Activated CD8-positive, alpha-beta memory T cell treated with anti-CD3 and anti-CD28 coated beads, Interleukin-2, amount 10 ng/mL, durations not matched to agents 7 days and 5 days (primary cell): ENCODE data around the gene KLHDC3. TPM values are rescaled to one million over a fixed set of nuclear protein-coding genes. Genes with fewer than 3 reads are reported as not detected.

Source experiments
- ATAC-seq: fragments of 150-1000 bp; cut with Tn5 transposase; one replicate; pipeline ENCODE4 v1.10.0; 2021; ENCODE audit warnings: moderate library complexity
- CTCF ChIA-PET: fragments of 350-600 bp; sonication (Branson Sonifier 250); formaldehyde crosslinking; loops from one replicate; lab custom pipeline; 2021; ENCODE audit warnings: antibody characterized with exemption; lab: Charles Lee
- DNase-seq: peaks from one replicate; pipeline ENCODE4 v3.0.0-alpha.2; 2020
- H3K27ac Mint-ChIP-seq: one replicate; pipeline ENCODE4 v1.8.0; 2021; ENCODE audit warnings: mild to moderate bottlenecking, mixed read lengths
- H3K27me3 Mint-ChIP-seq: one replicate; pipeline ENCODE4 v1.8.0; 2021; ENCODE audit warnings: mixed read lengths
- H3K36me3 Mint-ChIP-seq: one replicate; pipeline ENCODE4 v1.8.0; 2021; ENCODE audit warnings: mild to moderate bottlenecking, mixed read lengths
- H3K4me1 Mint-ChIP-seq: one replicate; pipeline ENCODE4 v1.8.0; 2021; ENCODE audit warnings: mixed read lengths
- H3K4me3 Mint-ChIP-seq: one replicate; pipeline ENCODE4 v1.8.0; 2021; ENCODE audit warnings: mild to moderate bottlenecking, moderate library complexity, mixed read lengths
- H3K9me3 Mint-ChIP-seq: one replicate; pipeline ENCODE4 v1.8.0; 2022; ENCODE audit warnings: low read depth, mixed read lengths
- total RNA-seq, 2 experiments: library from RNA; stranded (reverse); gene quantifications; one replicate each; pipeline ENCODE4 v1.2.3, GENCODE V29; 2021

The KLHDC3 gene
- total RNA-seq, 2 experiments from 2014 or later, result 62.6 to 75.1 TPM

DNA sequence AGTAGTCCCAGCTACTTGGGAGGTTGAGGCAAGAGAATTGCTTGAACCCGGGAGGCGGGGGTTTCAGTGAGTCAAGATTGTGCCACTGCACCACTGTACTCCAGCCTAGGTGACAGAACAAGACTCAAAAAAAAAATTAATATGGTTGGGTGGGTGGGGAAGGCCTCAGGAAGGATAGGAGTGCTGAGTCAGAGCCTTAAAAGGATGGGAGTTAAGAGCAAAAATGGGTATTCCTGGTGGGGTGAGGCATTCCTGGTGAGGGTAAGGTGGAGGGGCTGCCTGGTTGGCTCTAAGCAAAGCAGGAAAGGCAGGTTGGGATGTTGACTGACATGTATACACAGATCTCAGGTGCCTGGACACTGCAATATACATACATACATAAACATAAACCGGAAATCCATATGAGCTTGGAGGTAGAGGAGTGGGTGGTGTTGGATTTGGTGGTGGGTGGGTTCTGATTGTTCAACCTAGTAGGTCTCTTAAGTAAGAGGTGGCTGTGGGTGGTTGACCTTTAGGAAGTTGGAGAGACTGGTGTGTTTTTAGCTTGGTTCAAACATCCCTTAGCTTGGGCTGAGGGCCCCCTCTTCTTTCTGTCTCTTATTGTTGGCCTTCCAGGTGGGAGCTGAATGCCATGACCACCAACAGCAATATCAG lies 6.1 kb downstream of the KLHDC3 start:
- Mint-ChIP-seq H3K27ac (no peak overlapping the region), H3K27me3 (no peaks in the 10 kb centered on the region), H3K4me3 (no peak overlapping the region), H3K36me3 (peaks cover 24% of the 10 kb centered on the region), H3K4me1 (peaks cover 38% of the 10 kb centered on the region), H3K9me3 (no peaks in the 10 kb centered on the region)
- DNase-seq (no peak), ATAC-seq (no peak)
- CTCF ChIA-PET, result interaction anchor here (1.3 to 3.0 kb wide), 4 partner anchors 10 to 124 kb away, joined by 3 to 12 read pairs (median 6); partner anchors contain the start of gene CUL7

DNA sequence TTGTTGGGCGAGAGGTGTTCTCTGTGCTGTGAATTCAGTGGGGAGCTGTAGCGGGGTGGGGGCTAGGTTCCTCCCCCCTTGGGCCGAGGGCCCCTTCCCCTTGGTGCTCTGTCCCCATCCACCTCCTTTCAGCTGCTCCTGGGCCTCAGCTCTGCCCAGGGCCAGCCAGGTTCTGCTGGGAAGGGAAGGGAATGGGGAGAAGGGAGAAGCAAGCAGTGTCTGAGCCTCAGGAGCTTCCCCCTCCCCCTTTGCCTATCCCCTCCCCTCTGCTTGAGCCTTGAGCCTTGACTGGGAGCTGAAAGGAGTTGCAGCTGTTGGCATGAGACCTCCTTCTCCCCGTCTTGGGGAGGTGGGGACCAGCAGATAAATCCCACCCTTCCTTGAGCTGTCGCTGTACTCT lies 6.8 kb downstream of the KLHDC3 start:
- H3K27ac Mint-ChIP-seq, result peak overlapping the region; percentile 77
- peaks cover 36% of the 10 kb centered on the region for H3K4me1 Mint-ChIP-seq
- CTCF ChIA-PET, result interaction anchor here (1.2 to 3.0 kb wide), 5 partner anchors 11 to 123 kb away, joined by 3 to 12 read pairs (median 6); partner anchors contain the start of gene CUL7
- no peak for ATAC-seq
- no peaks in the 10 kb centered on the region for H3K9me3 Mint-ChIP-seq
- DNase-seq, result no peak
- H3K27me3 Mint-ChIP-seq, result no peaks in the 10 kb centered on the region
- H3K36me3 Mint-ChIP-seq, result peaks cover 26% of the 10 kb centered on the region
- peak overlapping the region; percentile 97 for H3K4me3 Mint-ChIP-seq

- Mint-ChIP-seq H3K4me1 (peaks cover 33% of the 10 kb centered on the region), H3K36me3 (peaks cover 31% of the 10 kb centered on the region)
- peak; percentile 90 for ATAC-seq
These were observed 7.4 kb downstream of the KLHDC3 start, which contains the start of gene RRP36 for GRCh38 chr6:43021270-43022047. TSS of gene RRP36 (plus strand) at chr6:43021623. CDS start at chr6:43021655, 32 bp downstream.

DNA sequence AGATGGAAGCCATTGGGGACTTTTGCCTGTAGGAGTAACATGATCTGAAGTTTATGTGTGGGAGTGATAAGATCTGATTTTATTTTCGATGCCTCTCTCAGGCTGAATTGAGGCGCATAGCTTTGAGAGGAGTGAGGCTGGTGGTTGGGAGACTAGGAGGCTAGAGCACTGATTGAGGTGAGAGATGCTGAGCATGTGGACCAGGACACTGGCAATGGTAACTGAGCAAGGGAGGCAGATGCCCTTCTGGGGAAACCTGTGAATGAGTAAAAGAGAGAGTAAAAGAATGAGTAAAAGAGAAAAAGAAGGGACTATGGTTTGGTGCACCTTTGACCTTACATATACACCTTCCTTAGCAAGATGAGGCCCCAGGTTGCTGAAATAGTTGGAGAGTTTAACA lies 10.4 kb downstream of the KLHDC3 start:
- Mint-ChIP-seq H3K27ac (peak overlapping the region; percentile 35), H3K4me1 (peaks cover 26% of the 10 kb centered on the region), H3K36me3 (peaks cover 45% of the 10 kb centered on the region), H3K27me3 (no peaks in the 10 kb centered on the region), H3K9me3 (no peaks in the 10 kb centered on the region), H3K4me3 (no peak overlapping the region)
- no peak for DNase-seq
- no peak for ATAC-seq
- CTCF ChIA-PET, result interaction anchor here (1.1 to 1.2 kb wide), 2 partner anchors 35 to 40 kb away, joined by 3 to 4 read pairs; partner anchors contain the start of genes KLC4, MRPL2 and PPP2R5D

More at GRCh38 chr6:43021270-43022047, 7.4 kb downstream of the KLHDC3 start, which contains the start of gene RRP36:
- H3K9me3 Mint-ChIP-seq, result no peaks in the 10 kb centered on the region
- H3K4me3 Mint-ChIP-seq, result peak within 1 kb of the TSS; percentile 97
- CTCF ChIA-PET, result interaction anchor here (1.2 to 3.0 kb wide), 6 partner anchors 11 to 122 kb away, joined by 3 to 12 read pairs (median 5); partner anchors contain the start of gene CUL7
- DNase-seq, result peak; percentile 70
- no peaks in the 10 kb centered on the region for H3K27me3 Mint-ChIP-seq
- H3K27ac Mint-ChIP-seq, result peak within 1 kb of the TSS; percentile 91

- Mint-ChIP-seq H3K27ac (no peak overlapping the region), H3K27me3 (no peaks in the 10 kb centered on the region), H3K4me1 (peaks cover 20% of the 10 kb centered on the region), H3K9me3 (no peaks in the 10 kb centered on the region), H3K4me3 (no peak overlapping the region), H3K36me3 (peaks cover 49% of the 10 kb centered on the region)
- ATAC-seq, result no peak
- no peak for DNase-seq
- CTCF ChIA-PET, result interaction anchor here (1.4 kb wide), 1 partner anchor 117 kb away, joined by 3 read pairs; no protein-coding TSS in a partner anchor
These were observed 12.3 kb downstream of the KLHDC3 start for GRCh38 chr6:43026365-43026764.

- Mint-ChIP-seq H3K9me3 (no peaks in the 10 kb centered on the region), H3K4me1 (peaks cover 12% of the 10 kb centered on the region), H3K4me3 (no peak overlapping the region), H3K27me3 (no peaks in the 10 kb centered on the region), H3K36me3 (peaks cover 59% of the 10 kb centered on the region), H3K27ac (no peak overlapping the region)
- CTCF ChIA-PET, result interaction anchor here (1.2 to 1.4 kb wide), 2 partner anchors 20 to 114 kb away, joined by 3 to 4 read pairs; no protein-coding TSS in a partner anchor
- DNase-seq (no peak), ATAC-seq (no peak)
These were observed 15.1 kb downstream of the KLHDC3 start for GRCh38 chr6:43029120-43029519.

DNA sequence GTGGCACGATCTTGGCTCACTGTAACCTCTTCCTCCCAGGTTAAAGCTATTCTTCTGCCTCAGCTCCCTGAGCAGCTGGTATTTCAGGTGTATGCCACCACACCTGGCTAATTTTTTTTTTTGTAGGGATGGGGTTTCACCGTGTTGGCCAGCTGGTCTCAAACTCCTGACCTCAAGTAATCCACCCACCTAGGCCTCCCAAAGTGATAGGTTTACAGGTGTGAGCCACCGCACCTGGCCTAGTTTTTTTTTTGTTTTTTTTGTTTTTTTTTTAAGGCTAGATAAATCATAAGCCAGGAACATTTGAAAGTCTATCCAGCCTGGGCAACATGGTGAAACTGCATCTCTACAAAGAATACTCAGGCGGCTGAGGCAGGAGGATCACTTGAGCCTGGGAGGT lies 18.3 kb downstream of the KLHDC3 start:
- Mint-ChIP-seq H3K4me1 (peaks cover 5% of the 10 kb centered on the region), H3K4me3 (no peak overlapping the region), H3K9me3 (no peaks in the 10 kb centered on the region), H3K36me3 (peaks cover 42% of the 10 kb centered on the region), H3K27me3 (no peaks in the 10 kb centered on the region), H3K27ac (no peak overlapping the region)
- CTCF ChIA-PET, result no interaction called here
- DNase-seq (no peak), ATAC-seq (no peak)

DNA sequence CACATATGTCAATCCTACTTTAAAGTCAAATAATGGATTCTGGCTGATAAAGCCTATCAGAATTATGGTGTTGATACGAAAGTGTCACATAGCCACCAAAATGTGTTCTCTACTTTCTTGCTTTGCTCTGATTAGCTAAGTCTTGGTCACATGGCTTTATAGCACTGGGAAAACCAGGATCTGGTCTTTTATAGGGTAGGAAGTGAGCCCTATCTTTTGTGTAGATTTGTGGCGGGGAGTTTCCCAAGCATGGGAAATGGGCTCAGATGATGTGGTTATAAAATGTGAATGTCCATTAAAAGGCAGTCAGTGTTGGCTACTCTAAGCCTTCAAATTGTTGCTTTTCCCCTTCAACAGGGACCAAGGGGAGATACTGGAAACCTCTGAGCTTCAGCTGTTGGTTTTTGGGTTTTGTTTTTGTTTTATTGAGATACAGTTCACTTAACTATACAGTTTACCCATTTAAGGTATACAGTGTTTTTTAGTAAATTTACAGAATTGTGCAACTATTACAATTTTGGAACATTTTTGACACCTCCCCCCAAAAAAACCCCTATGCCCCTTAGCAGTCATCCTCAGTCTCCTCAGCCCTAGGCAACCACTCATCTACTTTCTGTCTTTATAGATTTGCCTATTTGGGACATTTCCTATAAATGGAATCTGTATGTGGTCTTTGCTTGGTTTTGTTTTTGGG lies 19.6 kb downstream of the KLHDC3 start:
- no peak for DNase-seq
- Mint-ChIP-seq H3K27me3 (no peaks in the 10 kb centered on the region), H3K9me3 (no peaks in the 10 kb centered on the region), H3K27ac (peak overlapping the region; percentile 11), H3K4me1 (peaks cover 3% of the 10 kb centered on the region), H3K4me3 (no peak overlapping the region), H3K36me3 (peaks cover 35% of the 10 kb centered on the region)
- CTCF ChIA-PET, result no interaction called here
- ATAC-seq, result no peak

GRCh38 chr6:43034190-43034525 lies 20.1 kb downstream of the KLHDC3 start:
- H3K4me3 Mint-ChIP-seq, result no peak overlapping the region
- CTCF ChIA-PET, result no interaction called here
- no peak for DNase-seq
- H3K4me1 Mint-ChIP-seq, result peaks cover 3% of the 10 kb centered on the region
- H3K36me3 Mint-ChIP-seq, result peaks cover 31% of the 10 kb centered on the region
- no peaks in the 10 kb centered on the region for H3K9me3 Mint-ChIP-seq
- no peaks in the 10 kb centered on the region for H3K27me3 Mint-ChIP-seq
- ATAC-seq, result no peak
- peak overlapping the region; percentile 11 for H3K27ac Mint-ChIP-seq

DNA sequence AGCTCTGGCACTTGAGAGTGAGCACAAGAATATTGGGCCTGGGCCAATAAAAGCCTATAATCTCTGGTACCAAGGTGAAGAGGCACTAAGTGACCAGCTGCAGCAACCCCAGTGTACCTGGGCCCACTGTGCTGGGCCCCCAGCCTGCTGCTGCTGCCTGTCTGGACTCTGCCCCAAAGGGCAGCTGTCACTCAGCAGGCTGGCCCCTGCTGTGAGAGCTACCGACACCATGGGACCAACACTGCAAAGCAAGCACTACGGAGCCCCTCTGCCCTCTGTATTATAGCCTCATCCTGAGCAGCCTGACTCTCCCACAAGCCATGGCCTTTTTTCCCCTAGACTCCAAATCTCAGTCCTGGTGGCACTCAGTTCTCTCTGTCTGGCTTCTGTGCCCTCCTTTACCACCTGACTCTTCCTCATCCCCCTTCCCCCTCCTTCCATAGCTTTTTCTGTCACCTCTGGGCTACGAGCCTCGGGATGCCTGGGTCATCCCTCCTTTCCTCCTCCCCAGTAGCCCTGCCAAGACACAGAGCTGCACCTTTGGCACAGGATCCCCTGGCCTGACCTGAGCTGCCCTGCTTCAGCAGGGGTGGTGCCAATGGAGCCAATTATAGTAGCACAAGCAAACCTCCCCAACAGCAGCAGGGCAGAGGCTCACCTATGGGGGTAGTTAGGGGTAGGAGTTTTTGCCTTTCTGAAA lies 21.6 kb downstream of the KLHDC3 start:
- H3K4me3 Mint-ChIP-seq, result no peak overlapping the region
- H3K27ac Mint-ChIP-seq, result no peak overlapping the region
- no peaks in the 10 kb centered on the region for H3K27me3 Mint-ChIP-seq
- no peaks in the 10 kb centered on the region for H3K9me3 Mint-ChIP-seq
- ATAC-seq, result no peak
- DNase-seq, result no peak
- CTCF ChIA-PET, result no interaction called here
- peaks cover 24% of the 10 kb centered on the region for H3K36me3 Mint-ChIP-seq
- peaks cover 3% of the 10 kb centered on the region for H3K4me1 Mint-ChIP-seq

- CTCF ChIA-PET, result no interaction called here
- Mint-ChIP-seq H3K4me1 (peaks cover 3% of the 10 kb centered on the region), H3K9me3 (no peaks in the 10 kb centered on the region), H3K27me3 (no peaks in the 10 kb centered on the region), H3K36me3 (peaks cover 20% of the 10 kb centered on the region), H3K4me3 (no peak overlapping the region), H3K27ac (no peak overlapping the region)
- ATAC-seq (no peak), DNase-seq (no peak)
These were observed 22.7 kb downstream of the KLHDC3 start for GRCh38 chr6:43036712-43037111.

DNA sequence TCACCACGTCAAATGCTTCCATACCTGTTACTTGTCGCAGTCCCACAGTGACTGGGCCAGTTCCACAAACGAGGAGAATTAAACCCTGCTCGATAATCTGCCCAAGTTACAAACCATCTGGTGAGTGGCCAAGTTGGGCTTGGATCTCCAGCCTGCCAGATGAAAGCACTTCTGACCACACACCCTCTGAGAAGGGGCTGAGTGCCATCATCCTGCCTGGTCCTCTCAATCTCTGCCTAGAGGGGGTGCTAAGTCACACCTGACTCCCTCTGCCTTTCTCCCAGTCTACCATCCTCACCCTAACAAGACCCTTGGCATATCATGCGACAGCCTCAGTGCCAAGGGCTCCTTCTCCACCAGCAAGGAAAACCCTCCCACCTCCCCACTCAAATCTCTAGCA lies 23.1 kb downstream of the KLHDC3 start:
- no peak for ATAC-seq
- H3K4me3 Mint-ChIP-seq, result no peak overlapping the region
- H3K4me1 Mint-ChIP-seq, result peaks cover 3% of the 10 kb centered on the region
- no peak for DNase-seq
- no peaks in the 10 kb centered on the region for H3K27me3 Mint-ChIP-seq
- H3K27ac Mint-ChIP-seq, result no peak overlapping the region
- H3K36me3 Mint-ChIP-seq, result peaks cover 19% of the 10 kb centered on the region
- CTCF ChIA-PET, result no interaction called here
- no peaks in the 10 kb centered on the region for H3K9me3 Mint-ChIP-seq

- Mint-ChIP-seq H3K4me3 (no peak overlapping the region), H3K27ac (no peak overlapping the region), H3K4me1 (peaks cover 3% of the 10 kb centered on the region), H3K27me3 (no peaks in the 10 kb centered on the region), H3K9me3 (no peaks in the 10 kb centered on the region), H3K36me3 (peaks cover 19% of the 10 kb centered on the region)
- ATAC-seq, result no peak
- no peak for DNase-seq
- CTCF ChIA-PET, result no interaction called here
These were observed 23.7 kb downstream of the KLHDC3 start for GRCh38 chr6:43037706-43038105.
